HG03139 (cell line): ENCODE results near the gene EGFR.

Source experiments
- ATAC-seq: cut with Tn5 transposase; IDR thresholded peaks from one replicate; pipeline ENCODE4 v1.9.1; 2021; ENCODE audit not compliant: unreplicated experiment

The EGFR gene

DNA sequence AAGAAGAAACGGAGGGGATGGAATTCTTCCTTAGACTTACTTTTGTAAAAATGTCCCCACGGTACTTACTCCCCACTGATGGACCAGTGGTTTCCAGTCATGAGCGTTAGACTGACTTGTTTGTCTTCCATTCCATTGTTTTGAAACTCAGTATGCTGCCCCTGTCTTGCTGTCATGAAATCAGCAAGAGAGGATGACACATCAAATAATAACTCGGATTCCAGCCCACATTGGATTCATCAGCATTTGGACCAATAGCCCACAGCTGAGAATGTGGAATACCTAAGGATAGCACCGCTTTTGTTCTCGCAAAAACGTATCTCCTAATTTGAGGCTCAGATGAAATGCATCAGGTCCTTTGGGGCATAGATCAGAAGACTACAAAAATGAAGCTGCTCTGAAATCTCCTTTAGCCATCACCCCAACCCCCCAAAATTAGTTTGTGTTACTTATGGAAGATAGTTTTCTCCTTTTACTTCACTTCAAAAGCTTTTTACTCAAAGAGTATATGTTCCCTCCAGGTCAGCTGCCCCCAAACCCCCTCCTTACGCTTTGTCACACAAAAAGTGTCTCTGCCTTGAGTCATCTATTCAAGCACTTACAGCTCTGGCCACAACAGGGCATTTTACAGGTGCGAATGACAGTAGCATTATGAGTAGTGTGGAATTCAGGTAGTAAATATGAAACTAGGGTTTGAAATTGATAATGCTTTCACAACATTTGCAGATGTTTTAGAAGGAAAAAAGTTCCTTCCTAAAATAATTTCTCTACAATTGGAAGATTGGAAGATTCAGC, 187.6 kb downstream of the EGFR start:
- ATAC-seq: no peak

DNA sequence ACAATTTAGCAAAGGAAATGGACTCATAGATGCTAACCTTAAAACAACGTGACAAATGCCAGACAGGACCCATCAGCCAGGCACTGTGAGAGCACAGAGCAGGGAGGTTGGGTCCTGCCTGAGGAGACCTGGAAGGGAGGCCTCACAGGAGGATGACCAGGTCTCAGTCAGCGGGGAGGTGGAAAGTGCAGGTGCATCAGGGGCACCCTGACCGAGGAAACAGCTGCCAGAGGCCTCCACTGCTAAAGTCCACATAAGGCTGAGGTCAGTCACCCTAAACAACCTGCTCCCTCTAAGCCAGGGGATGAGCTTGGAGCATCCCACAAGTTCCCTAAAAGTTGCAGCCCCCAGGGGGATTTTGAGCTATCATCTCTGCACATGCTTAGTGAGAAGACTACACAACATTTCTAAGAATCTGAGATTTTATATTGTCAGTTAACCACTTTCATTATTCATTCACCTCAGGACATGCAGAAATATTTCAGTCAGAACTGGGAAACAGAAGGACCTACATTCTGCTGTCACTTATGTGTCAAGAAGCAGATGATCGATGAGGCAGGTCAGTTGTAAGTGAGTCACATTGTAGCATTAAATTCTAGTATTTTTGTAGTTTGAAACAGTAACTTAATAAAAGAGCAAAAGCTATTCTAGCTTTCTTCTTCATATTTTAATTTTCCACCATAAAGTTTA, 188.8 kb downstream of the EGFR start:
- no peak for ATAC-seq

DNA sequence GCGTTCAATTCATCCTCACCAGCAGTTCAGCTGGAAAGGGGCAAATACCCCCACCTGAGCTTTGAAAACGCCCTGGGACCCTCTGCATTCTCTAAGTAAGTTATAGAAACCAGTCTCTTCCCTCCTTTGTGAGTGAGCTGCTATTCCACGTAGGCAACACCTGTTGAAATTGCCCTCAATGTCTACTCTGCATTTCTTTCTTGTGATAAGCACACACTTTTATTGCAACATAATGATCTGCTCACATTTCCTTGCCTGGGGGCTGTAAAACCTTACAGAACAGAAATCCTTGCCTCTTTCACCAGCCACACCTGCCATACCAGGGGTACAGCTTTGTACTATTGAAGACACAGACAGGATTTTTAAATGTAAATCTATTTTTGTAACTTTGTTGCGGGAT, 190.5 kb downstream of the EGFR start:
- ATAC-seq: no peak

DNA sequence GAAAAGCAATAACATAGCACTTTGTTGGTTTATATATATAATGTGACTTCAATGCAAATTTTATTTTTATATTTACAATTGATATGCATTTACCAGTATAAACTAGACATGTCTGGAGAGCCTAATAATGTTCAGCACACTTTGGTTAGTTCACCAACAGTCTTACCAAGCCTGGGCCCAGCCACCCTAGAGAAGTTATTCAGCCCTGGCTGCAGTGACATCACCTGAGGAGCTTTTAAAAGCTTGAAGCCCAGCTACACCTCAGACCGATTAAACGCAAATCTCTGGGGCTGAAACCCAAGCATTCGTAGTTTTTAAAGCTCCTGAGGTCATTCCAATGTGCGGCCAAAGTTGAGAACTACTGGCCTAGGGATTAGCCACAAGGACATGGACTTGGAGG, 191.4 kb downstream of the EGFR start:
- ATAC-seq: no peak

DNA sequence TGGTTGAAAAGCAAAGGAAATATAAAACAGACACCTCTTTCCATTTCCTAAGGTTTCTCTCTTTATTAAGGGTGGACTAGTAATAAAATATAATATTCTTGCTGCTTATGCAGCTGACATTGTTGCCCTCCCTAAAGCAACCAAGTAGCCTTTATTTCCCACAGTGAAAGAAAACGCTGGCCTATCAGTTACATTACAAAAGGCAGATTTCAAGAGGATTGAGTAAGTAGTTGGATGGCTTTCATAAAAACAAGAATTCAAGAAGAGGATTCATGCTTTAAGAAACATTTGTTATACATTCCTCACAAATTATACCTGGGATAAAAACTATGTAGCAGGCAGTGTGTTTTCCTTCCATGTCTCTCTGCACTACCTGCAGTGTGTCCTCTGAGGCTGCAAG, 191.9 kb downstream of the EGFR start:
- ATAC-seq: no peak

DNA sequence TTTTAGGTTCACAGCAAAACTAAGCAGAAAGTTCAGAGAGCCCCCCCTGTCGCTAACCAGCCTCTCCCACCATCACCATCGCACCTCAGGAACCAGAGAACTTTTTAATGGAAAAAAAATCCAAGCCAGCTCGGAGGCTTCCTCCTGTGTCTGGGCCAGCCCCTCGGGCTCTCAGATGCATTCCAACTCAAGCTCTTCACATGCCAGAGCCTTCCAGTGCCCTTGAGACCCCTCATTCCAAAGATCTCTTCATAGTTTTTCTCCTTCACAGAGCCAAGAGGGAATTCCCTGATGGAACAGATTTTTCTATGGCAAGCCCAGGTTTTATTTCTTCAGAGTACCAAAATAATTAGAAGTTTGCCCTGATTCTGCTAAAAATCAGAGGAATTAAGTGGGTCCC, 192.9 kb downstream of the EGFR start:
- no peak for ATAC-seq

DNA sequence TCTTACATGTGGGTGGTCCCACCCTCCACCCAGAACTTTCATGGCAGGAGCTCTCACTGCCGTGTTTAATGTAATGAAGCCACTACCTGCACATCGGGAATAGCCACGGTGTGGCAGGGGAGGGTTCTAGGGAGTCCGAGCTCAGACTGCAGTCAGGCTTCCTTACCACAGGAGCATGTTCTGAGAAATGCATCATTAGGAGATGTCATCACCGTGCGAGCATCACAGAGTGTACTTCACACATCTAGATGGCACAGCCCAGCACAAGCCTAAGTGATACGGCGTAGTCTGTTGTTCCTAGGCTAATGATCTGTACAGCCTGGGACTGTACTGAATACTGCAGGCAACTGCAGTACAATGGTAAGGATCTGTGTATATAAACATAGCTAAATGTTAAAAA, 193.4 kb downstream of the EGFR start:
- ATAC-seq: no peak

DNA sequence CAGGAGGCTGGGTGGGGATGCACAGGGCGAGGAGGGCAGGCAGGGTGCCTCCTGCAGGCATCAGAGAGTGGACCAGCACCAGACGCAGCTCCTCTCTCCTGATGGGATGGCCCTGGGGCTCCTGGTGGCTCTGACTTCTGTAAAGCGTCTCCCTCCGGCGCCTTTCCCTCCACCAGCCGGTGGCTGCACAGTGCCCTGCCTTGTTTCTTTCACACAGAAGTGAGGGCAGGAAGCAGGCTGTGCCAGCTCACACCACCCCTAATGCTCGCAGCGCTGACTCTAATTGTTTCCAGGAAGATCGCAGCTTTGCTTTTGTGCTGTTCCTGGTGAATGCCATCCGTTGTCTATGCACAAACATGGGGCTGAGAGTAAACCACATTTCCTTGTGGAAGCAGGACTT, 194.0 kb downstream of the EGFR start:
- no peak for ATAC-seq

DNA sequence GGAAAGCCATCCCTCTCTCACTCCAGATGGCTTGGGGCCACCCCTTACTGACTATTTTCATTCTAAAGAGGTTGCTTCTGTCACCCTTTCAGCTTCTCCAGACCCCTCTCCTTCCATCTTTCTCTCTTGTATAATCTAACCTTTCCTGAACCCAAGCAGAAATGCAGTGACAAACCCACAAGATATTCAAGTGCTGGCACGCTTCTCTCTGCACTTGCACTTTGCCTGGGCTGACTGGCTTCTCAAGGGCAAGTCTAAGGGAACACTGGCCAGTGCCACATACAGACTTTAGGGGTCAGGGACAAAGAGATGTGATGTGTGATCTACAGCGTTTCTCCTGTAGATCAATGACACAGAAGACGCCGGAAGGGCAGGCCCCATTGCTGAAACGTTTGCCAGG, 195.9 kb downstream of the EGFR start:
- no peak for ATAC-seq

DNA sequence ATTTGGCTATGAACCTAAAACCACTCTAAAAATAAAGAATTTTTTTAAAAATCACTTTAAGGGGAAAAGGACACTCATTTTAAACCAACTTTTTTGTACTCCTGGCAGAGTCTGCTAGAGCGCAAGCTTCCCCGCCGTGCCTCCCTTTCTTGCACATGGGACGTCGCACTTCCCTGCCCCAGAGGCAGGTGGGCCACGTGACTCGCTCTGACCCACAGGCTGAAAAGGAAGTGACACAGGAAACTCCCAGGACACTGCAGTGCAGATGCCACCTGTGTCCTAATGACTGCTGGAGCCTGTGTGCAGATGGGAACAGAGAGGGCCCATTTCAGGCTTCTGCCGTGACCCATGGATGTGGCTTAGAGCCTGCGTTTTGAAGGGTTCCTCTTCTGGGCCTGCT, 204.2 kb downstream of the EGFR start:
- ATAC-seq: no peak

DNA sequence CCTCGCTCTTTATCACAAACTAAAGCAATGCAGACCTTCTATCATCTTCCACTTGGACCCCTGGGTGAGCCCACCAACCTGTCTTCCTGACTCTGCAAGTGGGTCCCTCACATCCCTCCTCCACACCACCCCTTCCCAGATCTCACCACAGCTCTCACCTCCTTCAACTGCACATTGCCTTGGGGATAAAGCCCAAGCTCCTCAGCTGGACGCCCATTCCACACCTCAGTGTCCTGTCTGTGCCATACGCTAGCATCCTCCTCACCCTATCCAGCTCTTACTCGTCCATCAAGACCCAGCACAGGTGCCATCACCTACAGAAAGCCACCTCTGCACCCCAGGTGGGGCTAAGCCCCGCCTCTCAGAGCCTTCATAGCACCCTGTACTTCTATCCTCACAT, 205.3 kb downstream of the EGFR start:
- ATAC-seq: no peak

DNA sequence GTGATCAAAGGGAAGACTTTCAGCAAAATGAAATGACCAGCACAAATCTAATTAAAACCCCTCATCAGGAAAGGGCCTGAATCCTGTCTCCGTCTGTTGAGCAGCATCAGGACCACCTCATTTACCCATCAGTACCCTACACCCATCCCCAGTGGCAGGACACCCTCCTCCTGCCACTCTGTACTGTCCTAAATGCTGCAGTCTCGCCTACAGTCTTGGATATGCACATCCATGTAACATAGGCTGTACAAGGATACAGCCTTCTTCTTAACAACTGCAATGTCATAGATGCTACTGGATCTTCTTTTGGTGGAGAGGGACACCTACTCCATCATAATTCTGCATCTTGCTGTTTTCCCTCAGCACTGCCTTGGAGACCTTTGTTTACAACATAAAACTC, 206.0 kb downstream of the EGFR start:
- no peak for ATAC-seq

DNA sequence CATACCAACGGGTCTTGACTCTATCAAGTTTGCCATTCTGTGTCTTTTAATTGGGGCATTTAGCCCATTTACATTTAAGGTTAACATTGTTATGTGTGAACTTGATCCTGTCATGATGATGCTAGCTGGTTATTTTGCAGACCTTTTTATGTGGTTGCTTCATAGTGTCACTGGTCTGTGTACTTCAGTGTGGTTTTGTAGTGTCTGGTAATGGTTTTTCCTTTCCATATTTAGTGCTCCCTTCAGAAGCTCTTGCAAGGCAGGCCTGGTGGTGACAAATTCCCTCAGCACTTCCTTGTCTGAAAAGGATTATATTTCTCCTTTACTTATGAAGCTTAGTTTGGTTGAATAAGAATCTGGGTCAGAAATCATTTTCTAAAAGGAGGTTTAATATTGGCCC, 211.2 kb downstream of the EGFR start:
- no peak for ATAC-seq

DNA sequence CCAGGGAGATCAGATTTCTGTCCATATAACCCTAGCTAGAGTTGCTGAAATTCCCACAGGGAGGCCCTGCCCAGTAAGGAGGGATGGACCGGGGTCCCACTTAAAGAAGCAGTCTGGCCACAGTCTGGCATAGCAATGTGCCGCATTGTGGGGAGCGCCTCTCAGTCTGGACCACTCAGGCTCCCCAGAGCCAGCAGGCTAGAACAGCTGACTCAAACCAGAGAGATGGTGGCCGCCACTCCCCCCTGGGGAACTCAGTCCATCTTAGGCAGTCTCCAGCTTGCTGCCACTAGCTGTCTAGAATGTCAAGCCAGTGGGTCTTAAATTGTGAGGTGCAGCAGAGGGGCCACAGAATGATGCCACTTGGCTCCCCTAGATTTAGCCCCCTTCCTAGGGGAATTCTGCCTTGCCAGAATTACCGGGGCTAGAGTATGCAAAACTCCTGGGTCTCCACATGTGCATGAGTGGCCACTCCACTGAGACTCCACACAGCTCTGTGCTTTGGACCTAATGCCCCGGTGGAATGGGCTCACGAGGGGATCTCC, 213.0 kb downstream of the EGFR start:
- no peak for ATAC-seq

DNA sequence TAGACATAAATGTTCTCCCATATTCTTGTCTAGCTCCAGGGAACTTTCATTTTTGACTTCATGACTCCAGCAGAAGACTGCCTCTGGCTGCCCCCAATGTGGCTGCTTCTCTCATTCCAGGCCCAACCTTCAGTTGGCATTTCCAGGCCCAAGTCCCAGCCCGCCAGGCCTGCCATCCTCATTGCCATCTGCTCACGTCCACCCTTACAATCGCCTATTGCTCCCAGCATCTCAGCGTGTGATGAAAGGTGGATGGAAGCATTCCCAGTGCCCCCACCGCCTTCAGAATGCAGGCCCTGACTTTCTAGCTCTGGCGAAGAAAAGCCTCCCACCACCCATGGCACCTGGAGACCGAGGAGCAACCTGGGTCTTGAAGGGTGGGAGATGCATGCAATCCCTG, 214.2 kb downstream of the EGFR start:
- no peak for ATAC-seq

DNA sequence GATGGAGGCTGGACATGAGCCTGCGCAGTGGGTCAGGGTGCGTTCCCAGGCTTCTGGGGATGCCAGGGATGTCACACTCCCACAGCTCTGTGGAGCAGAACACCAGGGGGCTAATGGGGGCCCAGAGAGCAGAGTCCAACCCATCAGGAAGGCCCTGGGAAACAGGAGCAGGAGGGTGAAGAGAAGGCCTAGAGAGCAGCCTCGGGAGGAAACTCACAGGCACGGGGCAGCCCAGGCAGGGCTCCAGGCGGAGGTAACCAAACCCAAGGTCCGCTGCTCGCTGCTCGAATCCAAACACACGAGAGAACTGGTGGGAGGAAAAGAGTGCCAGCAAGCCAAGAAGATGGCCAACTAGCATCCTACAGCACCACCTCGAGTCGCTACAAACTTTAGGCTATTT, 215.6 kb downstream of the EGFR start:
- no peak for ATAC-seq

DNA sequence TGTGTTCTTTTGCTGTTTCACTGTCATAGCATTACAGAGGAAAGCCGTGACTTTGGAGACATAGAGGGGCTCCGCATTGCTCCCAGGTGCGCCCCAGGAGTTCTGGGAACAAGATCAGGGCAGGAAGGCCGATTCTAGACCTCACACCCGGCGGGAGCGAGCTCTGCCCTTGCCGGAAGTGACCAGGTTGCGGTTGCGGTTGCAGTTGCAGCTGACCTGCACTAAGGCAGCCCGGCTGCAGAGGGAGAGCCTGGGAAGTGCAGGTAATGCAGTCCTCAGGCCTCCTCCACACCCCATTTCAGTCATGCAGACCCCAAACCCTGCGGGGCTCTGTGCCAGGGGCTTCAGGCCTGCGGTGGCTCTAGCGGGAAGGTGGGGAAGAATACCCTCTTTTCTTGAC, 216.3 kb downstream of the EGFR start:
- ATAC-seq: no peak

DNA sequence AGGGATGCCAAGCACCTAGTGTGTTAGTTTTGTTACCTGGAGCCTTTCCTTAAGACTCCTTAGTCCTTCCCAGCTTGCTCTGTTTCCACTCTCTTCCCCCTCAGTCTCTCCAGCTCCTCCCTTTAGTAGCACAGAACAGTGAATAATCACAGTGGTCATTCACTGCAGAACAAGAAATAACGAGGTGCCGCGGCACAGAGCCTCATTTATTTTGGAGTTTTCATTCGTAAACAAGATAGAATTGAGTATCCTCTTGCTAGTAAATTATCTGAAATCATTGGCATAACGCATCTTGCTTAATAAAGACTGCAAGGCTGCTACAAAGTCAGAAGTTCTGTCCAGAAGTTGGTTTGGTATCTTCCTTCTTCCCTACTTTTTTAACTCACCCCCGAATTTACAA, 217.0 kb downstream of the EGFR start:
- no peak for ATAC-seq

DNA sequence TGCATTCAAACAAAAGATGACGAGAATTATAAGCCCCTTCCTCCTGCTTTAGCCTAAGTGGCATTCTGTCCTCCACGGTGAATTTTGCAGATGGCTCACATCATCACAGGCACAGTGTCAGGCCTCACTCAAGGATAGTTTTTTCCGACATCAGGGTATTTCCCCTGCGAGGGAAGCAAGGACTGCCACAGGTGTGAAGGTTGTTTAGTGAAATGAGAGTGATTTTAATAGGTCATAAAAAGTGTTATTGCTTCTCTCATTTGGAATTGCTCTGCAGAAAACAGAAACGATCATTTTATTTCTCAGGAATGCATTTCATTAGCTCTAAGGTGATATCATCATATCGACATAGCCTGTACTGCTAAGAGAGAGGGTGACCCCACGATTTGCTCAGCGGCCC, 217.7 kb downstream of the EGFR start:
- ATAC-seq: no peak

DNA sequence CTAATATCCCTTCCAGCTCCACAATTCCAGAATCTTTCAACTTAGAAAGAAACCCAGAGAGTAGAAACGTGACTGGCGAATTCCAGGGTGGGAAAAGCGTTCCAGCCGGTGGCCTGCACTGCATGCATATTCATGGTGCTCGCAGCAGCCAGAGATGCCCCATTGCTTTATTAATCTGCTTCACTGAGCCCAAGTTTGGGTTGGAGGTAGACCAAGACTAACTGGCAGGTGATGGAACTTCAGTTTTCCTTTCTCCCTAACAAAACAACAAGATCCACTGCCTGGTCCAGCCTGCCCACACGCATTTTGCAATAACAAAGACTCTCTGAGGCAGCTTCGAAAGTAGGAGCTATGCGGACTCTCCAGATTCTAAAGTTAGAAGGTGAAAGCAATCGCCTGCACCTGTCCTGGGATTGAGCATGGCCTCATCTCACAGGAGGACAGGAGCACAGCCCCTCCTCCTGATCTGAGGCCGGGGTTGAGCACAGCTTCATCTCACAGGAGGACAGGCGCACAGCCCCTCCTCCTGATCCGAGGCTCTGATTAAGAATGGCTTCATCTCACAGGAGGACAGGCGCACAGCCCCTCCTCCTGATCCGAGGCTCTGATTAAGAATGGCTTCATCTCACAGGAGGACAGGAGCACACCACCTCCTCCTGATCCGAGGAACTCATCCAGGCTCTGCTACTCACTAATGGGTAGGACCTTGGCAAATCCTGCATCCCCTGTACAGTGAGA, 218.5 kb downstream of the EGFR start:
- no peak for ATAC-seq

DNA sequence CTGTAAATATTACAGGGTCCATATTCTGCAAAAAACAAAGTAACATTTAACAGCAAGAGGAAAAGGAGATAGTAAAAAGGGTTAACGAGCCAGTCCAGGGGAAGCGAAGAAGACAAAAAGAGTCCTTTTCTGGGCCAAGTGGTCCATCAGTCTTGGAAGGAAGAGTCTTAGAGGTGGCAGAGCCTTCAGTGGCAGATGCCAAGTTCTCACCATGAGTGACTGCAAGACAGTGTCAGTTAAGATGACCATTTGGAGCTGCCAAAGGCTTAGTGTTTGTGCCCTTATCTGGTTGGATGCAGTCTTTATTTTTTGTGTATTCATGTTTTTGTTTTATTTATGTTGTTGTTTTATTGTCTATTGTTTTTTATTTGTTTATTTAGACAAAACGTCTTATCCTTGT, 220.6 kb downstream of the EGFR start:
- no peak for ATAC-seq
